Cardiac septum (tissue), 1 donor: Measurements from ENCODE around the gene POTEI. TPM values are rescaled to one million over a fixed set of nuclear protein-coding genes. Genes with fewer than 3 reads are reported as not detected.
"Not testable (repeated sequence)": the region's sequence is repeated elsewhere in the genome, so short reads cannot be mapped to it uniquely, and the experiment has no call there.

Experiments used
- DNase-seq: peaks from one replicate; pipeline ENCODE4 v3.0.0-alpha.2; 2020; ENCODE audit warnings: low spot score
- intact Hi-C: fragments of 100-400 bp; cut with DNase I; formaldehyde crosslinking; loops from one replicate; pipeline ENCODE4 v1.14.0; 2022
- long read RNA-seq: library from polyadenylated mRNA; unstranded; transcript quantifications from one replicate; pipeline ENCODE4 v2.0.0, GENCODE V29; 2021
- total RNA-seq: library from RNA; stranded (reverse); fragmentation: NEBNext Ultra II Directional; extraction: Animal tissue kit (Norgen Biotek cat#: 25700); gene quantifications from one replicate; pipeline ENCODE4 v1.2.1, GENCODE V29; 2021
- donor health status: DM: no; HTN: no; CAD: no.

POTEI gene
- not detected for total RNA-seq
- long read RNA-seq = 0 reads

- intact Hi-C loops, DNase-seq: not testable (repeated sequence)
Observed at GRCh38 chr2:130509228-130509627, at the start of gene POTEI. Gene POTEI, minus strand, starts transcription at chr2:130509328. Its CDS starts 93 bp downstream, at chr2:130509235.

GRCh38 chr2:130556441-130556840, 47.3 kb upstream of the POTEI start:
- DNase-seq, intact Hi-C loops: not testable (repeated sequence)

GRCh38 chr2:130554178-130554577, 45.0 kb upstream of the POTEI start:
- DNase-seq, intact Hi-C loops: not testable (repeated sequence)

GRCh38 chr2:130549475-130549874, 40.3 kb upstream of the POTEI start:
- intact Hi-C loops, DNase-seq: not testable (repeated sequence)

GRCh38 chr2:130548418-130548817, 39.3 kb upstream of the POTEI start:
- intact Hi-C loops, DNase-seq: not testable (repeated sequence)

- DNase-seq, intact Hi-C loops: not testable (repeated sequence)
Observed at GRCh38 chr2:130544978-130545377, 35.9 kb upstream of the POTEI start.

- intact Hi-C loops = not testable (repeated sequence)
Observed at GRCh38 chr2:130543785-130544528, 34.8 kb upstream of the POTEI start.

GRCh38 chr2:130542789-130543188, 33.7 kb upstream of the POTEI start:
- intact Hi-C loops = not testable (repeated sequence)

More at GRCh38 chr2:130543785-130544528, 34.8 kb upstream of the POTEI start:
- not testable (repeated sequence) for DNase-seq

GRCh38 chr2:130538271-130538670, 29.1 kb upstream of the POTEI start:
- DNase-seq, intact Hi-C loops: not testable (repeated sequence)

More at GRCh38 chr2:130542789-130543188, 33.7 kb upstream of the POTEI start:
- DNase-seq = not testable (repeated sequence)

GRCh38 chr2:130536654-130537053, 27.5 kb upstream of the POTEI start:
- DNase-seq, intact Hi-C loops: not testable (repeated sequence)

GRCh38 chr2:130531672-130532071, 22.5 kb upstream of the POTEI start:
- DNase-seq, intact Hi-C loops: not testable (repeated sequence)

GRCh38 chr2:130531225-130531624, 22.1 kb upstream of the POTEI start:
- DNase-seq, intact Hi-C loops: not testable (repeated sequence)

- DNase-seq, intact Hi-C loops: not testable (repeated sequence)
Observed at GRCh38 chr2:130530212-130530611, 21.1 kb upstream of the POTEI start.

GRCh38 chr2:130529545-130529944, 20.4 kb upstream of the POTEI start:
- DNase-seq, intact Hi-C loops: not testable (repeated sequence)

GRCh38 chr2:130527365-130527967, 18.3 kb upstream of the POTEI start:
- intact Hi-C loops, DNase-seq: not testable (repeated sequence)

- intact Hi-C loops, DNase-seq: not testable (repeated sequence)
Observed at GRCh38 chr2:130522390-130522789, 13.3 kb upstream of the POTEI start.

GRCh38 chr2:130520992-130521391, 11.9 kb upstream of the POTEI start, which contains the start of gene CFC1B:
Gene CFC1B, plus strand, starts transcription at chr2:130521222. Its CDS starts 263 bp downstream, at chr2:130521485.
- DNase-seq, intact Hi-C loops: not testable (repeated sequence)

GRCh38 chr2:130518516-130519106, 9.5 kb upstream of the POTEI start:
- DNase-seq, intact Hi-C loops: not testable (repeated sequence)

GRCh38 chr2:130511747-130512451, 2.8 kb upstream of the POTEI start:
- DNase-seq, intact Hi-C loops: not testable (repeated sequence)
